ENCODE data around the gene REPS1. TPM values are rescaled to one million over a fixed set of nuclear protein-coding genes. Genes with fewer than 3 reads are reported as not detected.

Gene REPS1
- total RNA-seq, 1 experiment from 2014 or later: 27.4 TPM

DNA sequence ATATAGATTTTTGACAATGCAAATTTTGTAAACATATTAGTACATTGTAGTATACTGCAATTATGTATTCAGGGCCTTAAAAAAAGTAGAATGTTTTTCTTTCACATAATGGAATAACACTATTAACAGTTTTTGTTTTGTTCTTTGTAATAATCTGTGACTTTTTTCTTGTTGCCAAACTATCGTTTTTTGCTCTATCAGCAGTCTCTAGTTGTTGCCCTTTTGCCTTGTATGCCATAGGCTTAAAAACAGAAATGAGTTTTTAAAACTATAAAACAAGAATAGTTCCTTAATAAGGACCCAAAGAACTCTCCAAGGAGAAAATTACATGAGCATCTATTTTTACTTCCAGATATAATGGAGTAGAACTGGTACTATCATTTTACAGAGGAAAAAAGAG is 29.5 kb downstream of the REPS1 start:
- ChIA-PET POLR2A (ENCODE audit: unreplicated experiment) (no interaction called here), CTCF (no interaction called here)
- H3K9me3 ChIP-seq (ENCODE audit: low read length): no peaks in the 10 kb centered on the region
- H3K9me2 ChIP-seq (replicated peaks; ENCODE audit: low read length): no peaks in the 10 kb centered on the region
- H3K4me1 ChIP-seq (ENCODE audit: insufficient read depth, low read length): peaks cover 1% of the 10 kb centered on the region; the same call in 1 of the 2 replicates
- DNase-seq (no peak), ATAC-seq (no peak)
- intact Hi-C loops (cut with micrococcal nuclease): no loop called here
- no peaks in the 10 kb centered on the region for H3K36me3 ChIP-seq (ENCODE audit: low read depth, low read length)
- no peak overlapping the region for H3K4me3 ChIP-seq (ENCODE audit: low read length)
- peaks cover 4% of the 10 kb centered on the region; the same call in 1 of the 2 replicates for H4K20me1 ChIP-seq (ENCODE audit: low read length)
- no peak overlapping the region for H3K9ac ChIP-seq (ENCODE audit: low read length)
- TF ChIP-seq EZH2 (IDR thresholded peaks at IDR 0.05; ENCODE audit: low read length, unreplicated experiment) (no peak), EZH2phosphoT487 (IDR thresholded peaks at IDR 0.05; ENCODE audit: borderline replicate concordance, low read length) (no peak)
- TF ChIP-seq, protein P1, sequence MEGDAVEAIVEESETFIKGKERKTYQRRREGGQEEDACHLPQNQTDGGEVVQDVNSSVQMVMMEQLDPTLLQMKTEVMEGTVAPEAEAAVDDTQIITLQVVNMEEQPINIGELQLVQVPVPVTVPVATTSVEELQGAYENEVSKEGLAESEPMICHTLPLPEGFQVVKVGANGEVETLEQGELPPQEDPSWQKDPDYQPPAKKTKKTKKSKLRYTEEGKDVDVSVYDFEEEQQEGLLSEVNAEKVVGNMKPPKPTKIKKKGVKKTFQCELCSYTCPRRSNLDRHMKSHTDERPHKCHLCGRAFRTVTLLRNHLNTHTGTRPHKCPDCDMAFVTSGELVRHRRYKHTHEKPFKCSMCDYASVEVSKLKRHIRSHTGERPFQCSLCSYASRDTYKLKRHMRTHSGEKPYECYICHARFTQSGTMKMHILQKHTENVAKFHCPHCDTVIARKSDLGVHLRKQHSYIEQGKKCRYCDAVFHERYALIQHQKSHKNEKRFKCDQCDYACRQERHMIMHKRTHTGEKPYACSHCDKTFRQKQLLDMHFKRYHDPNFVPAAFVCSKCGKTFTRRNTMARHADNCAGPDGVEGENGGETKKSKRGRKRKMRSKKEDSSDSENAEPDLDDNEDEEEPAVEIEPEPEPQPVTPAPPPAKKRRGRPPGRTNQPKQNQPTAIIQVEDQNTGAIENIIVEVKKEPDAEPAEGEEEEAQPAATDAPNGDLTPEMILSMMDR (conservative IDR thresholded peaks at IDR 0.05; ENCODE audit: low read depth, low read length): no peak
- no peak overlapping the region for H3K27ac ChIP-seq (ENCODE audit: low read length)
- H3K79me2 ChIP-seq (ENCODE audit: low read length): peaks cover 94% of the 10 kb centered on the region
- H3K4me2 ChIP-seq (ENCODE audit: low read length): no peak overlapping the region
- H3K27me3 ChIP-seq (ENCODE audit: low read length): no peaks in the 10 kb centered on the region
- no peak overlapping the region for H2AFZ ChIP-seq (ENCODE audit: low read length)
- no peaks in the 10 kb centered on the region for H3F3A ChIP-seq (ENCODE audit: low read length, unreplicated experiment)
- no TSS peak for BruUV-seq (replicated peaks)

DNA sequence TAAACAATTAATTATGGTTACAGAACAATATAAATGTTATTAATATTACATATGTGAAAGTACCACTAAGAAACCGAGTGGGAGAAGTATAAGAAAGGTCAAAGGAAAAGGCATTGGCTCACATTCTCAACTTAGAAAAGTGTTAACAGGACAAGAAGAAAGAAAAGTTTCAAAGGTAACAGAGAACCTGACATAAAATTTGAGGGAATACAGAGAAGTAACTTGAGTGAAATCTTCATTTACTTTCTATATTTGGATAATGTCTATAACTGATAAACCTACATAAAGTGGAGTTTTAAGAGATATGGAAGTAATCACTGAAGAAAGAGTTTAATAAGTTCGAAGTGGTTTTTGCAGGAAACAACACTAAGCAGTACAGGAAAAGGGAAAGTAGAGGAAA is 30.1 kb downstream of the REPS1 start:
- peaks cover 4% of the 10 kb centered on the region; the same call in 1 of the 2 replicates for H4K20me1 ChIP-seq (ENCODE audit: low read length)
- no peak overlapping the region for H3K9ac ChIP-seq (ENCODE audit: low read length)
- no peak overlapping the region for H2AFZ ChIP-seq (ENCODE audit: low read length)
- H3K79me2 ChIP-seq (ENCODE audit: low read length): peaks cover 94% of the 10 kb centered on the region
- TF ChIP-seq, protein P1 (conservative IDR thresholded peaks at IDR 0.05; ENCODE audit: low read depth, low read length): no peak
- TF ChIP-seq EZH2phosphoT487 (IDR thresholded peaks at IDR 0.05; ENCODE audit: borderline replicate concordance, low read length): no peak
- TF ChIP-seq EZH2 (IDR thresholded peaks at IDR 0.05; ENCODE audit: low read length, unreplicated experiment): no peak
- H3K9me3 ChIP-seq (ENCODE audit: low read length): no peaks in the 10 kb centered on the region
- no peaks in the 10 kb centered on the region for H3K9me2 ChIP-seq (replicated peaks; ENCODE audit: low read length)
- intact Hi-C loops (cut with micrococcal nuclease): no loop called here
- no peak overlapping the region for H3K27ac ChIP-seq (ENCODE audit: low read length)
- no peak overlapping the region for H3K4me2 ChIP-seq (ENCODE audit: low read length)
- no peaks in the 10 kb centered on the region for H3K36me3 ChIP-seq (ENCODE audit: low read depth, low read length)
- no peak overlapping the region for H3K4me3 ChIP-seq (ENCODE audit: low read length)
- BruUV-seq (replicated peaks): no TSS peak
- no peak for DNase-seq
- no peak for ATAC-seq
- no peaks in the 10 kb centered on the region for H3F3A ChIP-seq (ENCODE audit: low read length, unreplicated experiment)
- CTCF ChIA-PET: no interaction called here
- H3K27me3 ChIP-seq (ENCODE audit: low read length): no peaks in the 10 kb centered on the region
- POLR2A ChIA-PET (ENCODE audit: unreplicated experiment): no interaction called here
- peaks cover 8% of the 10 kb centered on the region for H3K4me1 ChIP-seq (ENCODE audit: insufficient read depth, low read length)

DNA sequence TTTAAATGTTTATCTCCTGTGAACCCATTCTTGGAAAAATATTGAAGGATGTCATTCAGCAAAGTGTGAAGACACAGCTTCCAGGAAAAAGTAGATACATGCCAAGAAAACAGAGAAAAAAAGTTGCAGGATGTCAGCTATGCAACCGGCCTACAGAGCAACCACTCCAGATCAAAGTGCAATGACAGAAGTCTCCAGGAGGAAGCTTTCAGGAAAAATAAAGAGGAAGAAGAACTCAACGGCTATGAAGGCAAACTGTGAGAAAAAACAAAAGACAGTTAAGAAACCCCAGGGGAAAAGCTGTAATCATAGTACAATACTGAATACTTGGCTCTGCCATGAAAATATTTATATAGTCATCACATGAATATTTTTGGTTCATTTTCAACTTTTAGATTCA is 30.6 kb downstream of the REPS1 start:
- Histone ChIP-seq H3K27ac (ENCODE audit: low read length) (no peak overlapping the region), H3K9me3 (ENCODE audit: low read length) (no peaks in the 10 kb centered on the region)

More for the DNA sequence above, 30.6 kb downstream of the REPS1 start:
- no peak overlapping the region for H2AFZ ChIP-seq (ENCODE audit: low read length)
- H3K79me2 ChIP-seq (ENCODE audit: low read length): peaks cover 95% of the 10 kb centered on the region
- no peak overlapping the region for H3K4me3 ChIP-seq (ENCODE audit: low read length)
- ChIA-PET POLR2A (ENCODE audit: unreplicated experiment) (no interaction called here), CTCF (no interaction called here)
- H3K4me1 ChIP-seq (ENCODE audit: insufficient read depth, low read length): peaks cover 8% of the 10 kb centered on the region
- no peaks in the 10 kb centered on the region for H3K27me3 ChIP-seq (ENCODE audit: low read length)
- ATAC-seq: no peak
- intact Hi-C loops (cut with micrococcal nuclease): no loop called here
- peaks cover 4% of the 10 kb centered on the region; the same call in 1 of the 2 replicates for H4K20me1 ChIP-seq (ENCODE audit: low read length)
- H3F3A ChIP-seq (ENCODE audit: low read length, unreplicated experiment): no peaks in the 10 kb centered on the region
- H3K36me3 ChIP-seq (ENCODE audit: low read depth, low read length): no peaks in the 10 kb centered on the region
- no peak overlapping the region for H3K4me2 ChIP-seq (ENCODE audit: low read length)
- no TSS peak for BruUV-seq (replicated peaks)
- TF ChIP-seq, protein P1 (conservative IDR thresholded peaks at IDR 0.05; ENCODE audit: low read depth, low read length): no peak
- TF ChIP-seq EZH2 (IDR thresholded peaks at IDR 0.05; ENCODE audit: low read length, unreplicated experiment): no peak
- no peak for TF ChIP-seq EZH2phosphoT487 (IDR thresholded peaks at IDR 0.05; ENCODE audit: borderline replicate concordance, low read length)
- no peak for DNase-seq
- H3K9ac ChIP-seq (ENCODE audit: low read length): no peak overlapping the region
- H3K9me2 ChIP-seq (replicated peaks; ENCODE audit: low read length): no peaks in the 10 kb centered on the region

Measured in PC-3 (cell line).